ENCODE data around the gene CHST13. TPM values are rescaled to one million over a fixed set of nuclear protein-coding genes. Genes with fewer than 3 reads are reported as not detected.

The CHST13 gene
- total and polyA plus RNA-seq, 2 donors (not counting 3 experiments of a cell fraction or from before 2014, with no cell fraction given) = 0.04 TPM; not detected in 1

- no peaks in the 10 kb centered on the region for H3K36me3 ChIP-seq (ENCODE audit: control insufficient read depth in 2 of 2, extremely low read depth in 1 of 2, insufficient read depth in 2 of 2, low read length in 2 of 2)
- dilution Hi-C loops (cut with MboI; ENCODE audit: extremely low pct_ligation_motif_present, low sequenced_read_pairs) = no loop called here
- no peak overlapping the region for H3K4me2 ChIP-seq (ENCODE audit: insufficient read depth, low read length)
- H3K79me2 ChIP-seq (ENCODE audit: control insufficient read depth, insufficient read depth, low read length) = no peaks in the 10 kb centered on the region
- no peak for DNase-seq (ENCODE audit: low read depth, low spot score)
- TF ChIP-seq MAX (IDR thresholded peaks at IDR 0.05; ENCODE audit: insufficient read depth, insufficient read length) (no peak), GATA2 (IDR thresholded peaks at IDR 0.05; ENCODE audit: insufficient read depth, insufficient read length, low read depth, low read length) (no peak), JUN (IDR thresholded peaks at IDR 0.05; ENCODE audit: borderline replicate concordance, insufficient read depth, insufficient read length, low read depth) (no peak), CTCF (IDR thresholded peaks at IDR 0.05; ENCODE audit: extremely low read depth in 1 of 2, insufficient read depth in 1 of 2, low read depth in 1 of 2, low read length in 2 of 2) (no peak), POLR2AphosphoS5 (IDR thresholded peaks at IDR 0.05; ENCODE audit: insufficient read depth, low read depth, low read length) (no peak), EZH2 (IDR thresholded peaks at IDR 0.05; ENCODE audit: borderline replicate concordance, low read depth, low read length, severe bottlenecking) (no peak), MYC (IDR thresholded peaks at IDR 0.05; ENCODE audit: low read depth, low read length) (no peak), POLR2A (IDR thresholded peaks at IDR 0.05; ENCODE audit: low read depth, low read length) (no peak), FOS (IDR thresholded peaks at IDR 0.05; ENCODE audit: borderline replicate concordance, insufficient read depth, low read length) (no peak)
- no peaks in the 10 kb centered on the region for H3K9me3 ChIP-seq (replicated peaks; ENCODE audit: control insufficient read depth, insufficient read depth, low read length)
- no peak overlapping the region for H3K9ac ChIP-seq (replicated peaks; ENCODE audit: extremely low read depth, insufficient read depth, low read length)
- BruUV-seq (replicated peaks) = no TSS peak
- intact Hi-C loops (cut with micrococcal nuclease) = no loop called here
- no peaks in the 10 kb centered on the region for H3K9me1 ChIP-seq (replicated peaks; ENCODE audit: control insufficient read depth, extremely low read depth, insufficient read depth, low read length)
- ChIA-PET POLR2A (no interaction called here), CTCF (interaction anchor here (1.6 kb wide), 1 partner anchor 8 kb away, joined by 5 read pairs; no protein-coding TSS in a partner anchor)
- FAIRE-seq = no peak
- H3K27ac ChIP-seq (ENCODE audit: insufficient read depth, low read depth, low read length) = no peak overlapping the region
- H3K4me1 ChIP-seq (ENCODE audit: control insufficient read depth, extremely low read depth, insufficient read depth, low read length) = no peaks in the 10 kb centered on the region
- H2AFZ ChIP-seq (ENCODE audit: low read depth, low read length) = no peak overlapping the region
- H3K4me3 ChIP-seq (replicated peaks in 1 of 3; ENCODE audit: insufficient read depth in 1 of 3, low read depth in 1 of 3, low read length in 3 of 3) = no peak overlapping the region
- peaks cover 2 to 13% of the 10 kb centered on the region in 2 experiments for H3K27me3 ChIP-seq (ENCODE audit: control insufficient read depth in 2 of 2, insufficient read depth in 2 of 2, low read length in 2 of 2)
- H4K20me1 ChIP-seq (replicated peaks; ENCODE audit: control insufficient read depth, extremely low read depth, insufficient read depth, low read length) = no peaks in the 10 kb centered on the region
Measured at GRCh38 chr3:126530171-126531050, 6.5 kb downstream of the CHST13 start.

Data from endothelial cell of umbilical vein (primary cell).